Measurements from ENCODE around the gene IL6.
"Not testable (repeated sequence)": the region's sequence is repeated elsewhere in the genome, so short reads cannot be mapped to it uniquely, and the experiment has no call there.

The IL6 gene

DNA sequence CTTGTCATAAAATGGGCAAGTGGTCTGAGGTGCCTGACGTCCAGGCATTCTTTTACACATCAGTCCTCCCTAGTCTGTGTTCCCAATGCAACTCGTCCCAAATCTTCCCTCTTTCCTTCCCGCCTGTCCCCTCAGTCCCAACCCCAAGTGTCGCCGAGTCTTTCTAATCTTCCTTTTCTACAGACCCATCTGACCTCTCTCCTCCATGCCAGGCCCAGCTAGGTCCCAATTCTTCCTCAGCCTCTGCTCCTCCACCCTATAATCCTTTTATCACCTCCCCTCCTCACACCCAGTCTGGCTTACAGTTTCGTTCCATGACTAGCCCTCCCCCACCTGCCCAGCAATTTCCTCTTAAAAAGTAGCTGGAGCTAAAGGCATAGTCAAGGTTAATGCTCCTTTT lies 22.3 kb upstream of the IL6 start:
- not testable (repeated sequence) for DNase-seq

DNA sequence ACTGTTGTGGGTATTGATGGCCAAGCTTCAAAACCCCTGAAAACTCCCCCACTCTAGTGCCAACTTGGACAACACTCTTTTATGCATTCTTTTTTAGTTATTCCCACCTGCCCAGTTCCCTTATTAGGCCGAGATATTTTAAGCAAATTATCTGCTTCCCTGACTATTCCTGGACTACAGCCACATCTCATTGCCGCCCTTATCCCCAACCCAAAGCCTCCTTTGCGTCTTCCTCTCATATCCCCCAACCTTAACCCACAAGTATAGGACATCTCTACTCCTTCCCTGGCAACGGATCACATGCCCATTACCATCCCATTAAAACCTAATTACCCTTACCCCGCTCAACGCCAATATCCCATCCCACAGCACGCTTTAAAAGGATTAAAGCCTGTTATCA lies 21.1 kb upstream of the IL6 start:
- DNase-seq, result not testable (repeated sequence)

DNA sequence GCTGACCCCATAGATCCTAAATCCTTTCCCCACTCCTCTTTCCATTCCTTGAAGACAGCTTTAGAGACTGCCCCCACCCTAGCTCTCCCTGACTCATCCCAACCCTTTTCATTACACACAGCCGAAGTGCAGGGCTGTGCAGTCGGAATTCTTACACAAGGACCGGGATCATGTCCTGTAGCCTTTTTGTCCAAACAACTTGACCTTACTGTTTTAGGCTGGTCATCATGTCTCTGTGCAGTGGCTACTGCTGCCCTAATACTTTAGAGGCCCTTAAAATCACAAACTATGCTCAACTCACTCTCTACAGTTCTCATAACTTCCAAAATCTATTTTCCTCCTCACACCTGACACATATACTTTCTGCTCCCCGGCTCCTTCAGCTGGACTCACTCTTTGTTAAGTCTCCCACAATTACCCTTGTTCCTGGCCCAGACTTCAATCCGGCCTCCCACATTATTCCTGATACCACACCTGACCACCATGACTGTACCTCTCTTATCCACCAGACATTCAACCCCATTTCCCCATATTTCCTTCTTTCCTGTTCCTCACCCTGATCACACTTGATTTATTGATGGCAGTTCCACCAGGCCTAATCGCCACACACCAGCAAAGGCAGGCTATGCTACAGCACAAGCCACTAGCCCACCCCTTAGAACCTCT lies 19.8 kb upstream of the IL6 start:
- not testable (repeated sequence) for DNase-seq

DNA sequence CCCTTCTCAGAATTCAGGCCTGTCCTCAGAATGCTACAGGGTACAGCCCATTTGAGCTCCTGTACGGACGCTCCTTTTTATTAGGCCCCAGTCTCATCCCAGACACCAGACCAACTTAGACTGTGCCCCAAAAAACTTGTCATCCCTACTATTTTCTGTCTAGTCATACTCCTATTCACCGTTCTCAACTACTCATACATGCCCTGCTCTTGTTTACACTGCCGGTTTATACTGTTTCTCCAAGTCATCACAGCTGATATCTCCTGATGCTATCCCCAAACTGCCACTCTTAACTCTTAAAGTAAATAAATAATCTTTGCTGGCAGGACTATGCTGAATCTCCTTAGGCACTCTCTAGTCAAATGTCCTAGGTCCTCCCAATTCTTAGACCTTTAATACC lies 18.8 kb upstream of the IL6 start:
- DNase-seq, result not testable (repeated sequence)

DNA sequence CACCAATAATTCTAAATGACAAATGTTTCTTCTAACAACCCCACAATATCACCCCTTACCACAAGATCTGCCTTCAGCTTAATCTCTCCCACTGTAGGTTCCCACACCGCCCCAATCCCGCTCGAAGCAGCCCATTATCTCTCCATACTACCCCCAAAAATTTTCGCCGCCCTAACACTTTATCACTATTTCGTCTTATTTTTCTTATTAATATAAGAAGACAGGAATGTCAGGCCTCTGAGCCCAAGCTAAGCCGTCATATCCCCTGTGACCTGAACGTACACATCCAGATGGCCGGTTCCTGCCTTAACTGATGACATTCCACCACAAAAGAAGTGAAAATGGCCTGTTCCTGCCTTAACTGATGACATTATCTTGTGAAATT lies 18.3 kb upstream of the IL6 start:
- not testable (repeated sequence) for DNase-seq

DNA sequence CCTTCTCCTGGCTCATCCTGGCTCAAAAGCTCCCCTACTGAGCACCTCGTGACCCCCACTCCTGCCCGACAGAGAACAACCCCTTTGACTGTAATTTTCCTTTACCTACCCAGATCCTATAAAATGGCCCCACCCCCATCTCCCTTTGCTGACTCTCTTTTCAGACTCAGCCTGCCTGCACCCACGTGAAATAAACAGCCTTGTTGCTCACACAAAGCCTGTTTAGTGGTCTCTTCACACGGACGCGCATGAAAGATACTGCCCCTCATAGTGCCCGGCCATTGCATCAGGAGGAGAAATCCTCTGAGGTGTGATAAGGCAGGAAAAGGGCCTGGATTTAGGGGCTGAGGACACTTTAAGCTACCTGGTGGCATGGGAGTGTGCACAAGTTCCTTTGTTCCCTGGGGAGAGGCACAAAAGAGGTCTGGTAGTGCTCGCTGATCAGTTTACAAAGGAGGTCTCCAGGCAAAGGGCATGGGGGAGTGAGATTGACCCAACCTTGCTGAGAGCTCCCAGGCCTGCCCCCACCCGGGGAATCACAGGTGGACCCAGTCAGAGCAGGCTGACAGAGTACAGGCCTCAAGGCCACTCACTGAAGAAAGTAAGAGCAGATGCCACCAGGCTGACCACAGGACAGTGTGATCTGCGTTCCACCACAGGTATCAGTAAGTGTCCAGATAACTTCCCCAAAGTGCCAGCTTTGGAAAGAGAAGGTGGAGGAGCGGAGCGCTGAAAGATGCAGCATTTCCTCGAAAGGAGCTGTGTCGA lies 17.8 kb upstream of the IL6 start:
- not testable (repeated sequence) for DNase-seq

DNA sequence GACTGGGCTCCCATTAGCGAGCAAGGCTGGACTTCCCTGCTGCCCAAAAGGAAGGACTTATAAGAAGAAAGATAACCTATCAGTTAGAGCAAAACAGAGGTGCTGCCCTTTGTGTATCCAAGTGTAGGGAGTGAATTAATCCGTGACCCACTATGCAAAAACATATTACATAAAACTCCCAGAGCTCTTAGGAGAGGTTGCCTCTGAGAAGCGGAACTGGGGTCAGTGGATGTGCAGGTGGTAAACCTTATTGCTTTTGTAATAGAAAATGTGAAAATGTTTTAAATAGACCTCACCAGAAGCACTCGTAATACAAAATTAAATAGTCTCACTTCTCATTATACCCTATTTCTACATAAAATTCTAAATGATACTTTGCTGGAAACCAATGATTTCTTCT lies 17.1 kb upstream of the IL6 start:
- no peak for DNase-seq

DNA sequence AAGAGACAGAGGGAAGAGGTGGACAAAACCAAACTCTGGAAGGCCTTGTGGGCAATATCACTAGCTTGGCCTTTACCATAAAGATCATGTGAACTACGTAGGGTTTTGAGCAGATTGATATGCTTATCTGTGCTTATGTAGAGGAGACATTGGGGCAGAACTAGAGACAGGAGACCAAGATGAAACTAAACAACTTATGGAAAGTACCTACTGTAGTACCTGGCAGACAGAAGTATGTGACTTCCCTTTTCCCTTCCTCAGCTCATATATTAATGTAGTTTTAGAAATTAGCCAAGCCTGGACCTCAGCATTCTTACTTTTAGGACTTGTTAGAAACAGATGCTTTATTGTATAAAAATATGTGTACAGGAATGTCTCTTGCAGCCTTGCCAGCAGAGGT lies 14.0 kb upstream of the IL6 start:
- no peak for DNase-seq

DNA sequence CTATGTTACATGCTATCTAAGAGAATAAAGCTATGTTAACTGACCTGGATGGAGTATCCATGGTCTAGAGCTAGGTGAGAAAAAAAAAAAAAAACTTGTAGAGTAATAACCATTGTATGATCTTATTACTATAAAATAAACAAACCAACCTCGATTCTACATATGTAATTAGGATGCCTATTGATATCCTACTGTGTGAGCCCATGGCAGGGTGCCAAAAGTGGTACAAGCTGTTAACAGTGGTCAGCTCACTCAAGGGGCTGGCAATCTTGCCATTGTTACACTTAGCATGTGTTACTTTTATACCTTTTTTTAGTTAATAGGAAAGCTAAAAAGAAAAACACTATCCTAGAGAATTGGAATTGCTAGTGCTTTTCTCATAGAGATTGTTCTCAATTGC lies 13.5 kb upstream of the IL6 start:
- DNase-seq, result no peak

DNA sequence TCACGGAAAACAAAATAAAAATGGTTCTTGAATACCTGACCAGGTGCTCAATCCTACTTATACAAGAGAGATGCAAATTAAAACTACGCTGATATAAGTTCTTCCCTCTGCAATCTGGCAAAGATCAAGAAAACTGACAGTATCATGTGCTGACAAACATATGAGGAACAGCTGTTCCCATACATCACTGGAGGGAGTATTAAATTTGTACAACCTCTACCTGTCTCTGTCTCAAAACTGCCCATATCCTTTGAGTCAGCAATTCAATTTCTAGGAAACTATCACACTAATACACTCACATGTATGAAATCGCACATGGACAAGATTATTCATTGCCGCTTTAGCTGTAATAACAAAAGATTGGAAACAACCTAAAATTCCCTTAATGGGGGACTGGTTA lies 11.0 kb upstream of the IL6 start:
- DNase-seq, result no peak

DNA sequence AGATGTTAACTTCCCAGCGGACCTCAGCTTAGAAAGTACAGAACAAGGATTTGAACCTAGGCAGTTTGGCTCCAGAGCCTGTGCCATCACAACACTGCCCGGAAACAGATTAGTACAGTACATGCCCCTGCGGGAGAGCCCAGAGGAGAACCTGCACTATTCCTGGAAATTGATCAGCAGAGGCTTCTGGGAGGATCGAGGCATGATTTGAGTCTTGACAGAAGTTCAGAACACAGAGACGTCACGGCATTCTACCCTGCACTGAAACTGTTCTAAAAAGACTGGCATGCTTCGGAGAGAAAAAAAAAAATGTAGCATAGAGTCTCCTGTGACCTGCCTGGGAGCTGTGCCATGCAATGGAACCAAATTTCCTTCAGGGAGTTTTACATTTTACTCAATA lies 9.2 kb upstream of the IL6 start:
- DNase-seq, result no peak

DNA sequence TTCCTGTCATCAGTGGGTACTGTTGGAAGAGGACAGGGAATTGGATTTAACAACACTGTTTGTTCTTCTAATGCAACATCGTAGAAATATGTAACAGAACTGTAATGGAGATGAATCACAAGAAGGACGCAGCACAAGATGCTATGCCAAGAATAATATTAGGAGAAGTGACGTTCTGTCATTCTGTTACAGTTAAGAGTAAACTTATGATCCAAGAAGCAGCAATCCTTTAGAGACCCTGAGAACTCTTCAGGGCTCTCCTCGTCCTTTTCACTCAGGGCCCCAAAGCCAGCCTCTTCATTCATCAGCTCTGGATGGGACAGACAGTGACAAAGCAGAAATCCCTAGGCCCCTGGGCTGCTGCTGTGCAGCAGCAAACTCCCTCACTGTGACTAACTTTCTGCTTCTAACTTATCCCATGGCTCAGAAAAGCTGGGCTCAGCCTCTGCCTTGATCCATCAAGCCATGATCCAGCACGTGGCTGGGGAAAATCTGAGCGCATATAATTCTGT lies 8.7 kb upstream of the IL6 start:
- DNase-seq, result no peak

DNA sequence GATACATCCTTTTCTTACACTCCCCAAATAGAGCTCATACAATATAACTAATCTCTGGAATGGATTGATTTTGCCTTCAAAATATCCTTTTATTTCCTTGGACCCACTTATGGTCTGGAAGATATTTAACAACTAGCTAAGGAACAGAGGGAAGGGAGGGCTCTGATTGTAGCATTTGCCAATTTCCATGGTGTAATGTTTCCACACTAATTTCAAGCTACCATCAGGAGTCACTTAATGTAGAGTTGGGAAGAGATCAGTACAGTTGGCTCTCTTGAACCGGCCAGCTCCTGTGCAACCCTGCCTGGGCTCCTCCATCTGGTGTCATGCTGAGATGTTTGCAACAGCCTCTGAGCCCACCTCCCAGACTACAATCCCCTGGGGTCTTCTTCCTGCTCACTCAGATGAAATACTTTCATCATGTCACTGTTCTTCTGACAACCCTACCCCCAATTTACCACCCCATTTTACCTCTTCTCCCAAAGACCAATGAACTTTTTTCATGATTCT lies 8.0 kb upstream of the IL6 start:
- DNase-seq, result no peak

DNA sequence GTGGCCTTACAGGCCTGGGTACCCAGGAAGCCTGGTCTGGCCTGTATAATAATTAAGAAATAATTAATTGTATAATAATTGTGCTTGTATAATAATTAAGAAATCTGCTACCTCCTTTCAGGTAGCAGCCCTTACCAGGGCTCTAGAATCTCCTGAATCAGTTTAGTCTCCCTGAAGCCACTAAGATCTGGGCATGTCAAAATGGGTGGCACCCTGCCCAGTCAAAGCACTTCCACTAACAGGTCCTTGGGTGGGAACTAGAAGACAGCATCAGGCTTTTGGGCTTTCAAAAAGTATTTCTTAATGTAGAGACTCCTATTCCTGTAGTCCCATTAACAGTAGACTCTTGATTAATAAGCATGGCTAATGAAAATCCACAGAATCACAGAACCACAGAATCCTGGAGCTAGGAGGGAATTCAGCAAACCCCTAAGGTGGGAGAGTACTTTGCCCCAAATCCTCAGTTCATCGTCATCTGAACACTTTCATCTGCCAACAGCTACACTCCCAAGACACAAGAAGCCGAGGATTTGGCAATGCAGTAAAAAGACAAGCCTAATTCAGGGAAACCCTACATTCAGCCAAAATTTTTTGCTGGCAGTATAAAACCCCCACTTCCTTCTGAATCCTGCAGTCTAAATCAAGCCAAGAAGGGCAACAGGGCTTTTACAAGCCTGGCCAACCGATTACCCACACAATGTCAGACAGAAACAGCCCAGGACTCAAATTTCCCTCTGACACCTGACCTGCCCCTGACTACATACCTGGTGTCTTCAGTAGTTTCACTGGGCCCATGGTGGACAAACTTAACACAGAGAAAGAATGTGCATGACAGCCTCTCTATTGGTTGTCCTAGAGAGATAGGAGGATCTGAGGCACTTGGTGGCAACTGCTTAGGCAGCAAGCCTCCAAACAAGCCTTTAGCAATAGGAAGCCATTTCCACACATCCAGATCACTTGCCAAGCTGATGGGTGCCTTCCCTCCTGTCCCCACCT lies 5.9 kb upstream of the IL6 start:
- DNase-seq, result no peak

DNA sequence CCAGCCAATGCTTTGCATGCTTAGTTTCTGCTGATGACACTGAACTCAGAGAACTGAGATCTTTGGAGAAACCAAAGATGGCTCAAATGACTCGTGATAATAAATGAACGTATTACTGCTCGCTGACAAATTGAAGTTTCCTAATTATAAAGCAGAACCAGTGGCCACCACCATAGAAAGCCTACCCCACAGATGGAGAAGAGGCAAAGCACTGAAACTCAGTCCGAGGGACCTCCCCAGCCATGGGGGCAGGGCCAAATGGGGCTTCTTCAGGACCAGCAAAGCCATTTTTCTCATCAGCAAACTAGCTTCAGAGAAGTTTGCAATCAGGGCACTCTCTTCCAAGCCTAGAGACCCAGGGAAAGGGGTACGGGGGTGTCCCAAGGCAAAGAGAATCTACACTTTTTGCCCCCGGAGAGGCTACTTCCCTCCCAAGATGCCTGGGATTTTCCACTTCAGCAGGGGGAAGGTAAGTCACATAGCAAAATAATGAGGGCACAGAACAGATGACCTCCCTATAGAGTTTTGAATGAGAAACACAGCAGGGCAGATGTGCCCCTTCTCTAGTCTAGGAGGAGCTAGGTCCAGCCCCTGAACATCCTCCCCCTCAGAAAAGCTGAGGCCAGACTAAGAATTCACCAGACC lies 4.3 kb upstream of the IL6 start:
- no peak for DNase-seq

DNA sequence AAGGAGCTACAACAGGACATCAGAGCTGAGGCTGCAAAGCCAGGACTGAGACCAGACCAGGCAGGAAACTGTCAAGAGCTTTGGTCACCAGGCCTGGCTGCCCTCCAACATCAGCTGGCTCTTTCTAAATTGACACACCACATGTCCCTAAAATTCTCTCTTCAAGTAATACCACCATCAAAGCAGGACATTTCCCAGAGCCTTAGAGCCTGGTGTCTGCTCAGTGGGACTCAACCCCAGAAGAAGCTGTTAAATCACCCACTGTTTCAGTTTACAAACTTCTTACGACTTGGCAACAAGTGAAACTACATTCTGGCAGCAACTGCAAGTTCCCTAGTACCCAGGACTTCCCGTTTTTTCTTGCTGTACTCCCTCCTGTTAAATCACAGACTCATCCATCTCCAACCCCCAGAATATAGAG lies 3.8 kb upstream of the IL6 start:
- peak in 8 of 14 donors; percentile 37 to 59 (median 42) for DNase-seq

DNA sequence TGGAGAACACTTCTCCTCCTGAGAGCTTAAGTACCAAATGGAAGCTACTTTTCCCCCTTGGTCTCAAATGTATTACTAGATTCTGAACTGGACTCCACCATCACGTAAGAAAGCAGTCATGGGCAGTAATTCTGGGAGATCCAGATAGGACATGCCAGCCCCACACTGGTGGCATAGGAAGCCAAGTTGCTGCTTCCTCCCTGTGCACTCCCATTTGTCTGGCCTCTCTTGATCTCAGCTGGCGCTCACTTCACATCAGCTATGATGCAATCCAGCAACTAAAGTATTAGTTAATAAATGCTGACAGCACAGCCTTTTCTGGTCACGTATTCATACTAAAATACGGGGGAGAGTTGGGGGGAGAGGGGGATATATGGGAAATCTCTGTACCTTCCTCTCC lies 3.4 kb upstream of the IL6 start:
- no peak for DNase-seq

DNA sequence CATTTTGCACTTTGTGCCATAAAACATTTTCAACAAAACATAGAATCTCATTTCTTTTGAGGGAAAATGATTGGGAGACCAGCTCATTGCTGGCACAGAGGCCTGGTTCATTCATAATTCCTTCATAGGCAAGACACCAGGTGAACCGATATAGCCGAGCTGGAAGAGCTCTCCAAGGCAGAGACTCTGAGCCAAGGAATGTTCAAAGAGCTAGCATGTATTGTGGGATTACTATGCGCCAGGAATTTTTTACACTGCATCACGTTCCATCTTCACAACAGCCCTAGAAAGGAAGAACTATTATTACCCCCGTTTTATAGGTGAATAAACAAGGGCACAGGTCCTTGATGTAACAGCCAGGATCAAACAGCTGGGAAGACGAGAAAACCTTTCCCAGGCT lies 2.1 kb upstream of the IL6 start:
- DNase-seq, result no peak

DNA sequence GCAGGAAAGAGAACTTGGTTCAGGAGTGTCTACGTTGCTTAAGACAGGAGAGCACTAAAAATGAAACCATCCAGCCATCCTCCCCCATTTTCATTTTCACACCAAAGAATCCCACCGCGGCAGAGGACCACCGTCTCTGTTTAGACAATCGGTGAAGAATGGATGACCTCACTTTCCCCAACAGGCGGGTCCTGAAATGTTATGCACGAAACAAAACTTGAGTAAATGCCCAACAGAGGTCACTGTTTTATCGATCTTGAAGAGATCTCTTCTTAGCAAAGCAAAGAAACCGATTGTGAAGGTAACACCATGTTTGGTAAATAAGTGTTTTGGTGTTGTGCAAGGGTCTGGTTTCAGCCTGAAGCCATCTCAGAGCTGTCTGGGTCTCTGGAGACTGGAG lies 1.4 kb upstream of the IL6 start:
- no peak for DNase-seq

DNA sequence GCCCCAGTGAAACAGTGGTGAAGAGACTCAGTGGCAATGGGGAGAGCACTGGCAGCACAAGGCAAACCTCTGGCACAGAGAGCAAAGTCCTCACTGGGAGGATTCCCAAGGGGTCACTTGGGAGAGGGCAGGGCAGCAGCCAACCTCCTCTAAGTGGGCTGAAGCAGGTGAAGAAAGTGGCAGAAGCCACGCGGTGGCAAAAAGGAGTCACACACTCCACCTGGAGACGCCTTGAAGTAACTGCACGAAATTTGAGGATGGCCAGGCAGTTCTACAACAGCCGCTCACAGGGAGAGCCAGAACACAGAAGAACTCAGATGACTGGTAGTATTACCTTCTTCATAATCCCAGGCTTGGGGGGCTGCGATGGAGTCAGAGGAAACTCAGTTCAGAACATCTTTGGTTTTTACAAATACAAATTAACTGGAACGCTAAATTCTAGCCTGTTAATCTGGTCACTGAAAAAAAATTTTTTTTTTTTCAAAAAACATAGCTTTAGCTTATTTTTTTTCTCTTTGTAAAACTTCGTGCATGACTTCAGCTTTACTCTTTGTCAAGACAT lies 574 bp upstream of the IL6 start:
- DNase-seq, result peak in 2 of 14 donors; percentile 20 to 36

DNA sequence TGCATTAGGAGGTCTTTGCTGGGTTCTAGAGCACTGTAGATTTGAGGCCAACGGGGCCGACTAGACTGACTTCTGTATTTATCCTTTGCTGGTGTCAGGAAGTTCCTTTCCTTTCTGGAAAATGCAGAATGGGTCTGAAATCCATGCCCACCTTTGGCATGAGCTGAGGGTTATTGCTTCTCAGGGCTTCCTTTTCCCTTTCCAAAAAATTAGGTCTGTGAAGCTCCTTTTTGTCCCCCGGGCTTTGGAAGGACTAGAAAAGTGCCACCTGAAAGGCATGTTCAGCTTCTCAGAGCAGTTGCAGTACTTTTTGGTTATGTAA lies 675 bp downstream of the IL6 start:
- DNase-seq, result no peak
